CD4-positive, alpha-beta T cell treated with Interferon alpha-2 for 1 hour (primary cell): ENCODE data around the gene TESMIN.

Experiments
- DNase-seq, 2 donors: peaks; one replicate each; pipeline ENCODE4 v3.0.0-alpha.2; 2020 to 2022

The TESMIN gene

GRCh38 chr11:68658097-68658496 is 93.2 kb downstream of the TESMIN start:
- DNase-seq, result no peak
